HG02571 (cell line): ENCODE measurements around the gene FZD8.

Source experiments
- ATAC-seq: cut with Tn5 transposase; IDR thresholded peaks from one replicate; pipeline ENCODE4 v1.9.1; 2021; ENCODE audit warnings: mild to moderate bottlenecking, moderate library complexity; ENCODE audit not compliant: unreplicated experiment

The FZD8 gene

DNA sequence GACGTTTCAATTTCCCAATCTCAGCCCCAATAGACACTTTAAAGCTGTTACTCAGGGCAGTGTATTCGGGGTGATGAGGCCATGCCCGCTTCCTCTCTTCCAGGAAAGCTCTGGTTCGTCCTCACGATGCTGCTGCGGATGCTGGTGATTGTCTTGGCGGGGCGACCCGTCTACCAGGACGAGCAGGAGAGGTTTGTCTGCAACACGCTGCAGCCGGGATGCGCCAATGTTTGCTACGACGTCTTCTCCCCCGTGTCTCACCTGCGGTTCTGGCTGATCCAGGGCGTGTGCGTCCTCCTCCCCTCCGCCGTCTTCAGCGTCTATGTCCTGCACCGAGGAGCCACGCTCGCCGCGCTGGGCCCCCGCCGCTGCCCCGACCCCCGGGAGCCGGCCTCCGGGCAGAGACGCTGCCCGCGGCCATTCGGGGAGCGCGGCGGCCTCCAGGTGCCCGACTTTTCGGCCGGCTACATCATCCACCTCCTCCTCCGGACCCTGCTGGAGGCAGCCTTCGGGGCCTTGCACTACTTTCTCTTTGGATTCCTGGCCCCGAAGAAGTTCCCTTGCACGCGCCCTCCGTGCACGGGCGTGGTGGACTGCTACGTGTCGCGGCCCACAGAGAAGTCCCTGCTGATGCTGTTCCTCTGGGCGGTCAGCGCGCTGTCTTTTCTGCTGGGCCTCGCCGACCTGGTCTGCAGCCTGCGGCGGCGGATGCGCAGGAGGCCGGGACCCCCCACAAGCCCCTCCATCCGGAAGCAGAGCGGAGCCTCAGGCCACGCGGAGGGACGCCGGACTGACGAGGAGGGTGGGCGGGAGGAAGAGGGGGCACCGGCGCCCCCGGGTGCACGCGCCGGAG lies 34.4 kb downstream of the FZD8 start:
- ATAC-seq = no peak

DNA sequence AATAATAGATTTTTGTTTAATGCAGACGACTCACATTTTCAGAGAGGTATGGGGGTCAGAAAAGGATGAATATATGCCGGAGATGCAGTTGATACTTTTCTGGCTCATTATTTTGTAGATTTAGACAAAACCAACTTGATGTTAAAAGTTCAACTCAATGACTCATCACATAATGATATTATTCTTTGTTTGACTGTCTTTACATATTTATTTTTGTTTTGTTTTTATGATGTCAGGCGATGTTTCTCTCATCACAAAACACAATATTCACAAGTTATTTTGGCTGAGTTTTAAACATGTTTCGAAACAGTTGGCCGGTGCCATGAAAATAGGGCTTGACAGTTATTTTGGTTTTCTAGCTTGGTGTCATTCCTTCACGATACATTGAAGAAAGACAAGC lies 35.7 kb downstream of the FZD8 start:
- no peak for ATAC-seq

DNA sequence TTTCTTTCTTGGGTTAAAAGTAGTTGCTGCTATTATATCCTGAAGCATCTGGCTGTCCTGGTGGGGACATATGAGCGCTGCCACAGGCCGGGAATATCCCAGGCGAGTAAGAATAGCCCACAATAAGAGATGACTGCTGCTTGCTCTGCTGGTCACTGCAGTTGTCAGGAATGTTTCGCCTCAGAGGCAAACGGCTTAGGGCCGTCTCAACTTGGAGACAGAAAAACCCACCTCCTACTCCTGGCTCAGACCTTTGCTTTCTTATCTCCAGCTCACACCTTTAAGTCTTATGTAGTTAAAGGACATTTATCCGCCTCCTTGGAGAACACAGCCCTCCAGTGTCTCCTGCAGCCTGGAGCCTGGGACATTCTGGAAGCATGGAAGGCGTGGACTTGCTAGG lies 36.9 kb downstream of the FZD8 start, which contains the start of gene GJD4:
GJD4 (plus strand) TSS at position 151 of the 400 bp plus-strand sequence; CDS start at position 378, 227 bp downstream.
- ATAC-seq = no peak

- ATAC-seq = no peak
Observed at GRCh38 chr10:35600193-35600592, 41.9 kb downstream of the FZD8 start.

GRCh38 chr10:35598379-35598778 lies 43.7 kb downstream of the FZD8 start:
- no peak for ATAC-seq

- no peak for ATAC-seq
Observed at GRCh38 chr10:35595106-35595505, 47.0 kb downstream of the FZD8 start.

GRCh38 chr10:35594115-35595079 lies 47.7 kb downstream of the FZD8 start:
- ATAC-seq = no peak

- no peak for ATAC-seq
Observed at GRCh38 chr10:35592441-35592840, 49.7 kb downstream of the FZD8 start.

- ATAC-seq = no peak
Observed at GRCh38 chr10:35588836-35589235, 53.3 kb downstream of the FZD8 start.
